ENCODE data around the gene RTN4RL2. TPM values are rescaled to one million over a fixed set of nuclear protein-coding genes. Genes with fewer than 3 reads are reported as not detected.

The RTN4RL2 gene
- total and polyA plus RNA-seq, 9 of the 15 experiments (the other 6 are each of a cell fraction or from before 2014, with no cell fraction given) = 0.06 to 1.9 (median 0.34) TPM; not detected in 4

DNA sequence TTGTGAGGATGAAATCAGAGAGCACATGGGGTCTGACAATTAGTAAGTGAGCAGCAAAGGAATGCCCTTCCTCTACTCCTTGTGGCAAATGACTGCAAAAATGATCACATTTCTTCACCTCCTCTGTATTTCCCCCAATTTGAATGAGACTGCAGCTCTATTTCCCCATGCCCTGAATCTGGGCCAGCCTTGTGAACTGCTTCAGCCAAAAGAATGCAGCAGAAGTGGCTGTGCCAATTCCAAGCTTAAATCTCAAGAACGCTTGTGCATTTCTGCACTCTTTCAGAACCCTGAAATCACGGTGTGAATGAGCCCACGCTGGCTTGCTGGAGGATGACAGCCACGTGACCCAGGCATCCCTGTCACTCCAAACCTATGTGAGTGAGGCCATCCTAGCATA, 43.3 kb upstream of the RTN4RL2 start:
- no peak overlapping the region for H3K9ac ChIP-seq (ENCODE audit: insufficient read depth in 1 of 2, low read depth in 2 of 2, low read length in 2 of 2)
- no peaks in the 10 kb centered on the region for H3K9me3 ChIP-seq (replicated peaks; ENCODE audit: control insufficient read depth, insufficient read depth, low read depth, low read length)
- peaks cover 99% of the 10 kb centered on the region for H3K36me3 ChIP-seq (ENCODE audit: control insufficient read depth, insufficient read depth, low read length)
- no peak for DNase-seq (ENCODE audit: extremely low read depth in 1 of 4, low spot score in 3 of 4)
- 96% methylated on average over 4 of the region's 4 CpGs for WGBS (ENCODE audit: insufficient coverage, low coverage, missing lambda C conversion rate)
- no peaks in the 10 kb centered on the region for H3K27me3 ChIP-seq (ENCODE audit: control insufficient read depth in 2 of 2, insufficient read depth in 2 of 2, low read length in 2 of 2)
- H3K79me2 ChIP-seq (ENCODE audit: control insufficient read depth, insufficient read depth, low read length) = peaks cover 76% of the 10 kb centered on the region
- no peaks in the 10 kb centered on the region for H3K9me1 ChIP-seq (ENCODE audit: control insufficient read depth, insufficient read depth, low read length)
- no peak overlapping the region for H3K4me3 ChIP-seq
- ATAC-seq = no peak
- ChIA-PET CTCF (ENCODE audit: low intra/inter-chr PET ratio) (no interaction called here), POLR2A (interaction anchor here (1.4 to 4.6 kb wide), 2 partner anchors 8 to 14 kb away, joined by 4 to 18 read pairs; no protein-coding TSS in a partner anchor)
- no peak overlapping the region for H3K4me2 ChIP-seq (ENCODE audit: insufficient read depth, low read length)
- BruUV-seq (replicated peaks) = no TSS peak
- TF ChIP-seq MTA3 (IDR thresholded peaks at IDR 0.05; ENCODE audit: borderline replicate concordance) (no peak), ZNF140 (CRISPR knock-in tag; IDR thresholded peaks at IDR 0.05) (no peak), XRCC3 (IDR thresholded peaks at IDR 0.05) (no peak), MECOM (CRISPR knock-in tag; IDR thresholded peaks at IDR 0.05) (no peak), HMG20B (CRISPR knock-in tag; IDR thresholded peaks at IDR 0.05) (no peak), GABPA (tag; conservative IDR thresholded peaks at IDR 0.05; ENCODE audit: low read depth) (no peak), GATA2 (CRISPR knock-in tag; IDR thresholded peaks at IDR 0.05) (no peak), ZNF445 (CRISPR knock-in tag; IDR thresholded peaks at IDR 0.05; ENCODE audit: low read depth) (no peak), ZNF134 (CRISPR knock-in tag; conservative IDR thresholded peaks at IDR 0.05) (no peak)
- TF ChIP-seq, protein P1, sequence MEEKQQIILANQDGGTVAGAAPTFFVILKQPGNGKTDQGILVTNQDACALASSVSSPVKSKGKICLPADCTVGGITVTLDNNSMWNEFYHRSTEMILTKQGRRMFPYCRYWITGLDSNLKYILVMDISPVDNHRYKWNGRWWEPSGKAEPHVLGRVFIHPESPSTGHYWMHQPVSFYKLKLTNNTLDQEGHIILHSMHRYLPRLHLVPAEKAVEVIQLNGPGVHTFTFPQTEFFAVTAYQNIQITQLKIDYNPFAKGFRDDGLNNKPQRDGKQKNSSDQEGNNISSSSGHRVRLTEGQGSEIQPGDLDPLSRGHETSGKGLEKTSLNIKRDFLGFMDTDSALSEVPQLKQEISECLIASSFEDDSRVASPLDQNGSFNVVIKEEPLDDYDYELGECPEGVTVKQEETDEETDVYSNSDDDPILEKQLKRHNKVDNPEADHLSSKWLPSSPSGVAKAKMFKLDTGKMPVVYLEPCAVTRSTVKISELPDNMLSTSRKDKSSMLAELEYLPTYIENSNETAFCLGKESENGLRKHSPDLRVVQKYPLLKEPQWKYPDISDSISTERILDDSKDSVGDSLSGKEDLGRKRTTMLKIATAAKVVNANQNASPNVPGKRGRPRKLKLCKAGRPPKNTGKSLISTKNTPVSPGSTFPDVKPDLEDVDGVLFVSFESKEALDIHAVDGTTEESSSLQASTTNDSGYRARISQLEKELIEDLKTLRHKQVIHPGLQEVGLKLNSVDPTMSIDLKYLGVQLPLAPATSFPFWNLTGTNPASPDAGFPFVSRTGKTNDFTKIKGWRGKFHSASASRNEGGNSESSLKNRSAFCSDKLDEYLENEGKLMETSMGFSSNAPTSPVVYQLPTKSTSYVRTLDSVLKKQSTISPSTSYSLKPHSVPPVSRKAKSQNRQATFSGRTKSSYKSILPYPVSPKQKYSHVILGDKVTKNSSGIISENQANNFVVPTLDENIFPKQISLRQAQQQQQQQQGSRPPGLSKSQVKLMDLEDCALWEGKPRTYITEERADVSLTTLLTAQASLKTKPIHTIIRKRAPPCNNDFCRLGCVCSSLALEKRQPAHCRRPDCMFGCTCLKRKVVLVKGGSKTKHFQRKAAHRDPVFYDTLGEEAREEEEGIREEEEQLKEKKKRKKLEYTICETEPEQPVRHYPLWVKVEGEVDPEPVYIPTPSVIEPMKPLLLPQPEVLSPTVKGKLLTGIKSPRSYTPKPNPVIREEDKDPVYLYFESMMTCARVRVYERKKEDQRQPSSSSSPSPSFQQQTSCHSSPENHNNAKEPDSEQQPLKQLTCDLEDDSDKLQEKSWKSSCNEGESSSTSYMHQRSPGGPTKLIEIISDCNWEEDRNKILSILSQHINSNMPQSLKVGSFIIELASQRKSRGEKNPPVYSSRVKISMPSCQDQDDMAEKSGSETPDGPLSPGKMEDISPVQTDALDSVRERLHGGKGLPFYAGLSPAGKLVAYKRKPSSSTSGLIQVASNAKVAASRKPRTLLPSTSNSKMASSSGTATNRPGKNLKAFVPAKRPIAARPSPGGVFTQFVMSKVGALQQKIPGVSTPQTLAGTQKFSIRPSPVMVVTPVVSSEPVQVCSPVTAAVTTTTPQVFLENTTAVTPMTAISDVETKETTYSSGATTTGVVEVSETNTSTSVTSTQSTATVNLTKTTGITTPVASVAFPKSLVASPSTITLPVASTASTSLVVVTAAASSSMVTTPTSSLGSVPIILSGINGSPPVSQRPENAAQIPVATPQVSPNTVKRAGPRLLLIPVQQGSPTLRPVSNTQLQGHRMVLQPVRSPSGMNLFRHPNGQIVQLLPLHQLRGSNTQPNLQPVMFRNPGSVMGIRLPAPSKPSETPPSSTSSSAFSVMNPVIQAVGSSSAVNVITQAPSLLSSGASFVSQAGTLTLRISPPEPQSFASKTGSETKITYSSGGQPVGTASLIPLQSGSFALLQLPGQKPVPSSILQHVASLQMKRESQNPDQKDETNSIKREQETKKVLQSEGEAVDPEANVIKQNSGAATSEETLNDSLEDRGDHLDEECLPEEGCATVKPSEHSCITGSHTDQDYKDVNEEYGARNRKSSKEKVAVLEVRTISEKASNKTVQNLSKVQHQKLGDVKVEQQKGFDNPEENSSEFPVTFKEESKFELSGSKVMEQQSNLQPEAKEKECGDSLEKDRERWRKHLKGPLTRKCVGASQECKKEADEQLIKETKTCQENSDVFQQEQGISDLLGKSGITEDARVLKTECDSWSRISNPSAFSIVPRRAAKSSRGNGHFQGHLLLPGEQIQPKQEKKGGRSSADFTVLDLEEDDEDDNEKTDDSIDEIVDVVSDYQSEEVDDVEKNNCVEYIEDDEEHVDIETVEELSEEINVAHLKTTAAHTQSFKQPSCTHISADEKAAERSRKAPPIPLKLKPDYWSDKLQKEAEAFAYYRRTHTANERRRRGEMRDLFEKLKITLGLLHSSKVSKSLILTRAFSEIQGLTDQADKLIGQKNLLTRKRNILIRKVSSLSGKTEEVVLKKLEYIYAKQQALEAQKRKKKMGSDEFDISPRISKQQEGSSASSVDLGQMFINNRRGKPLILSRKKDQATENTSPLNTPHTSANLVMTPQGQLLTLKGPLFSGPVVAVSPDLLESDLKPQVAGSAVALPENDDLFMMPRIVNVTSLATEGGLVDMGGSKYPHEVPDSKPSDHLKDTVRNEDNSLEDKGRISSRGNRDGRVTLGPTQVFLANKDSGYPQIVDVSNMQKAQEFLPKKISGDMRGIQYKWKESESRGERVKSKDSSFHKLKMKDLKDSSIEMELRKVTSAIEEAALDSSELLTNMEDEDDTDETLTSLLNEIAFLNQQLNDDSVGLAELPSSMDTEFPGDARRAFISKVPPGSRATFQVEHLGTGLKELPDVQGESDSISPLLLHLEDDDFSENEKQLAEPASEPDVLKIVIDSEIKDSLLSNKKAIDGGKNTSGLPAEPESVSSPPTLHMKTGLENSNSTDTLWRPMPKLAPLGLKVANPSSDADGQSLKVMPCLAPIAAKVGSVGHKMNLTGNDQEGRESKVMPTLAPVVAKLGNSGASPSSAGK (IDR thresholded peaks at IDR 0.05) = no peak
- TF ChIP-seq, protein P2, sequence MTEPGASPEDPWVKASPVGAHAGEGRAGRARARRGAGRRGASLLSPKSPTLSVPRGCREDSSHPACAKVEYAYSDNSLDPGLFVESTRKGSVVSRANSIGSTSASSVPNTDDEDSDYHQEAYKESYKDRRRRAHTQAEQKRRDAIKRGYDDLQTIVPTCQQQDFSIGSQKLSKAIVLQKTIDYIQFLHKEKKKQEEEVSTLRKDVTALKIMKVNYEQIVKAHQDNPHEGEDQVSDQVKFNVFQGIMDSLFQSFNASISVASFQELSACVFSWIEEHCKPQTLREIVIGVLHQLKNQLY (CRISPR knock-in tag; conservative IDR thresholded peaks at IDR 0.05) = no peak
- H3K27ac ChIP-seq (ENCODE audit: extremely low read depth, low read depth, low read length) = no peak overlapping the region; the same call in 2 of the 3 replicates
- H3K4me1 ChIP-seq (replicated peaks in 1 of 2; ENCODE audit: control insufficient read depth in 2 of 2, insufficient read depth in 2 of 2, low read length in 2 of 2) = no peaks in the 10 kb centered on the region; a peak in 3 of 5 replicates
- no peak overlapping the region for H2AFZ ChIP-seq (ENCODE audit: low read depth, low read length)
- in situ Hi-C loops (cut with MboI) = no loop called here
- intact Hi-C loops (cut with micrococcal nuclease) = no loop called here
- peaks cover 13% of the 10 kb centered on the region for H4K20me1 ChIP-seq (replicated peaks; ENCODE audit: control insufficient read depth, insufficient read depth, low read length)
- no peak for FAIRE-seq
